Activated CD8-positive, alpha-beta memory T cell treated with anti-CD3 and anti-CD28 coated beads for 1 hour (primary cell): ENCODE measurements around the gene EIF3I.

Experiments
- DNase-seq, 2 donors: peaks; one replicate each; pipeline ENCODE4 v3.0.0-alpha.2; 2020; ENCODE audit warnings: low read depth in 1 of 2; ENCODE audit errors: extremely low read depth in 1 of 2

EIF3I gene

GRCh38 chr1:32198237-32199042 lies 23.8 kb upstream of the EIF3I start:
- DNase-seq: no peak

GRCh38 chr1:32199043-32199716 lies 23.0 kb upstream of the EIF3I start:
- DNase-seq: no peak

GRCh38 chr1:32199717-32200072 lies 22.5 kb upstream of the EIF3I start:
- no peak for DNase-seq

GRCh38 chr1:32200226-32201010 lies 21.8 kb upstream of the EIF3I start, which contains the start of gene CCDC28B:
Gene CCDC28B (plus strand): TSS chr1:32200595. CDS start chr1:32201936, 1,341 bp downstream.
- DNase-seq: peak in 1 of 2 donors; percentile 25

- DNase-seq: peak in 1 of 2 donors; percentile 67
These were observed 21.0 kb upstream of the EIF3I start for GRCh38 chr1:32201011-32201855.

GRCh38 chr1:32204943-32205361 lies 17.3 kb upstream of the EIF3I start:
- DNase-seq: no peak

GRCh38 chr1:32205401-32206370 lies 16.5 kb upstream of the EIF3I start, which contains the start of gene IQCC:
Gene IQCC (plus strand): TSS chr1:32205671. CDS start chr1:32205682, 11 bp downstream.
- DNase-seq: peak; percentile 59 to 73

- no peak for DNase-seq
These were observed 13.7 kb upstream of the EIF3I start for GRCh38 chr1:32208469-32208868.

- DNase-seq: no peak
These were observed 13.3 kb upstream of the EIF3I start, which contains the start of gene DCDC2B for GRCh38 chr1:32208891-32209328. Gene DCDC2B (plus strand): TSS chr1:32209089. CDS start chr1:32209094, 5 bp downstream.

GRCh38 chr1:32215629-32216480 lies 6.4 kb upstream of the EIF3I start:
- peak in 1 of 2 donors; percentile 39 for DNase-seq

GRCh38 chr1:32216566-32216965 lies 5.6 kb upstream of the EIF3I start:
- DNase-seq: no peak

- no peak for DNase-seq
These were observed 3.2 kb upstream of the EIF3I start for GRCh38 chr1:32219022-32219421.

GRCh38 chr1:32220746-32221580 lies 1.2 kb upstream of the EIF3I start:
- no peak for DNase-seq

- no peak for DNase-seq
These were observed 627 bp upstream of the EIF3I start for GRCh38 chr1:32221581-32221979.

GRCh38 chr1:32223683-32224082 lies 1.5 kb downstream of the EIF3I start:
- no peak for DNase-seq

GRCh38 chr1:32224285-32224684 lies 2.1 kb downstream of the EIF3I start:
- no peak for DNase-seq

GRCh38 chr1:32228771-32229170 lies 6.6 kb downstream of the EIF3I start:
- DNase-seq: no peak
